GM18517 (cell line): Measurements from ENCODE around the gene MYBPC2.
"Not testable (repeated sequence)": the region's sequence is repeated elsewhere in the genome, so short reads cannot be mapped to it uniquely, and the experiment has no call there.

Experiments used
- ATAC-seq: cut with Tn5 transposase; IDR thresholded peaks from one replicate; pipeline ENCODE4 v1.9.1; 2021; ENCODE audit warnings: mild to moderate bottlenecking, moderate library complexity; ENCODE audit not compliant: unreplicated experiment

MYBPC2 gene

GRCh38 chr19:50427318-50427925, 5.3 kb upstream of the MYBPC2 start:
- ATAC-seq, result no peak

- ATAC-seq, result no peak
Observed at GRCh38 chr19:50427997-50428425, 4.7 kb upstream of the MYBPC2 start.

GRCh38 chr19:50428772-50429463, 3.8 kb upstream of the MYBPC2 start:
- ATAC-seq, result no peak

GRCh38 chr19:50430888-50431342, 1.8 kb upstream of the MYBPC2 start:
- no peak for ATAC-seq

- no peak for ATAC-seq
Observed at GRCh38 chr19:50431343-50432220, 1.1 kb upstream of the MYBPC2 start.

GRCh38 chr19:50433201-50434180, 799 bp downstream of the MYBPC2 start:
- ATAC-seq, result no peak

GRCh38 chr19:50434525-50434924, 1.8 kb downstream of the MYBPC2 start:
- ATAC-seq, result no peak

- ATAC-seq, result no peak
Observed at GRCh38 chr19:50435221-50435620, 2.5 kb downstream of the MYBPC2 start.

- ATAC-seq, result no peak
Observed at GRCh38 chr19:50435627-50436026, 2.9 kb downstream of the MYBPC2 start.

- ATAC-seq, result no peak
Observed at GRCh38 chr19:50437862-50438449, 5.3 kb downstream of the MYBPC2 start.

- not testable (repeated sequence) for ATAC-seq
Observed at GRCh38 chr19:50439130-50439529, 6.4 kb downstream of the MYBPC2 start.

GRCh38 chr19:50444059-50444458, 11.4 kb downstream of the MYBPC2 start:
- no peak for ATAC-seq

- ATAC-seq, result no peak
Observed at GRCh38 chr19:50447053-50447452, 14.4 kb downstream of the MYBPC2 start.

GRCh38 chr19:50447750-50448149, 15.1 kb downstream of the MYBPC2 start:
- ATAC-seq, result no peak

- no peak for ATAC-seq
Observed at GRCh38 chr19:50449236-50449899, 16.7 kb downstream of the MYBPC2 start.

GRCh38 chr19:50450369-50451222, 17.9 kb downstream of the MYBPC2 start:
- ATAC-seq, result no peak

- ATAC-seq, result no peak
Observed at GRCh38 chr19:50451223-50451534, 18.5 kb downstream of the MYBPC2 start.

- ATAC-seq, result no peak
Observed at GRCh38 chr19:50453243-50453642, 20.6 kb downstream of the MYBPC2 start.

GRCh38 chr19:50455992-50456391, 23.3 kb downstream of the MYBPC2 start:
- no peak for ATAC-seq
